KOPT-K1 (cell line): ENCODE data around the gene HAL.

Source experiments
- H3K27ac ChIP-seq: fragments of 200-600 bp; sonication (generic); 2 replicates; pipeline ENCODE4 v1.5.1; 2016; ENCODE audit warnings: antibody characterized with exemption, mild to moderate bottlenecking, low read depth, low read length; ENCODE audit not compliant: poor library complexity, severe bottlenecking
- H3K36me3 ChIP-seq: fragments of 200-600 bp; sonication (generic); 2 replicates; pipeline ENCODE4 v1.5.1; 2017; ENCODE audit warnings: antibody characterized with exemption, mild to moderate bottlenecking, low read length, moderate library complexity; ENCODE audit not compliant: insufficient read depth
- H3K9me3 ChIP-seq: fragments of 200-600 bp; sonication (generic); 2 replicates; pipeline ENCODE4 v1.5.1; 2017; ENCODE audit warnings: antibody characterized with exemption, low read length, mild to moderate bottlenecking; ENCODE audit not compliant: insufficient read depth, poor library complexity, severe bottlenecking

Gene HAL

DNA sequence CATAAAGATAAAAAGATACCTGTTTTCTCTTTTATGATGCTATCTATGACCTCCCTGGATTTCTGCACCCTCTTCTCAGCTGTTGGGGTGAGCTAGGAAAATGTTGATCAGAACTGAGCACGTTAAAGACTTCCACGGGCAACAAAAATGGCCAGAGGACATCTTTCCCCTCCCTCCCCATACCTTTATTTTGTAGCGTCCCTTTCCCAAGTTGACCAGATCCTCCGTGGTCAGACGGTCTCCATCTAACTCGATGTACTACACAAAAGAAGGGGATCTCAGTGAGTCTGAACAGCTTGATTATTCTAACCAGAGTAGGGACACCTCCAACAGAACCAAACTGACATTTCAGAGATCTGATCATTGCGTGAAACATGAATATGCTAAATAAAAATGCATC, 2.2 kb downstream of the HAL start:
- Histone ChIP-seq H3K27ac (no peak overlapping the region), H3K9me3 (no peaks in the 10 kb centered on the region), H3K36me3 (no peaks in the 10 kb centered on the region)

DNA sequence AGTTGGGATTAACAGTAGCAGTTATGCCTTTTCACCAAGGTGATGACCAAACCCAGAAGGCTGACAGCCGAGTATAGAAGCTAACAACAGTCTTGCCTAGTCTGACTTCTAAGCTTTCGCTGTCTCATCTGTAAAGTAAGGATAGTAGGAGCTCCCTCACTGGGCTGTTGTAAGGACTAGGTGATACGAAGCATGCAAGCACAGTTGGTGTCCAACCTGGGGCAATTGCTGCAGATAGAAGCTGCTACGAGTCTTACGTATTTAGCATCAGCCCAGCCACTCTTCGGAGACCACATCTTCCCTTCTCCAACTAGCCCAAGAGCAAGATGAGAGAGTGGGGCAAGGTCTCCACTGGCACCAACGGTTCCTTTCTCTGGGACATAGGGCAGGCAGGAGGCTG, 6.0 kb downstream of the HAL start:
- Histone ChIP-seq H3K27ac (no peak overlapping the region), H3K9me3 (no peaks in the 10 kb centered on the region), H3K36me3 (no peaks in the 10 kb centered on the region)

DNA sequence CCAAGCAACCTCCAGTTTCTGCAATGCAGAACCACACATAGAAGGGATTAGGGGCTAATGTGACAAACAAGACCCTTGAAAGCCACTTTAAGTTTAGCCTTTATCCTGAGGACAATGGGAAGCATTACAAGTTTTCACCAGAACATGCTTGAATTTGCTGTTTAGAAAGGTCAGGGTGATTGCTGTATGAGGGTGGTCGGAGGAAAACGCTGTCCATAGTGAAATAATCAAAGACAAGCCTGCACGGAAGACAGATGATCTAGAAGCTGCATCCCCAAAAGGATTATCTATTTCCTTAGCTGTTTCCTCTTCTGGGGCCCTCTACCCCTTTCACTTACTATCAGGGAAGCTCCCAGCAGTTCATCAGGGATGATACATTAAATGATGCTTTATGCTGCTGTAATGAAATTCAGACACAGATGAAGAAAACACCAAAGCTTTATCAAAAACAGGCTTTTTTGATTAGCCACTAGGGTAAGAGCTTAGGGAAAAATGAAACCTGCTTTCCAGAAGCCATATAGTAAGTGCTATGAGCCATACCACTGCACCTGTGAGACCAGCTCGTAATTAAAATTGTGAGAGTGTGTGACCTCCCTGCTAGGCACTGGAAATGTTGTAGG, 6.5 kb downstream of the HAL start:
- H3K36me3 ChIP-seq = no peaks in the 10 kb centered on the region
- H3K27ac ChIP-seq = no peak overlapping the region
- no peaks in the 10 kb centered on the region for H3K9me3 ChIP-seq

DNA sequence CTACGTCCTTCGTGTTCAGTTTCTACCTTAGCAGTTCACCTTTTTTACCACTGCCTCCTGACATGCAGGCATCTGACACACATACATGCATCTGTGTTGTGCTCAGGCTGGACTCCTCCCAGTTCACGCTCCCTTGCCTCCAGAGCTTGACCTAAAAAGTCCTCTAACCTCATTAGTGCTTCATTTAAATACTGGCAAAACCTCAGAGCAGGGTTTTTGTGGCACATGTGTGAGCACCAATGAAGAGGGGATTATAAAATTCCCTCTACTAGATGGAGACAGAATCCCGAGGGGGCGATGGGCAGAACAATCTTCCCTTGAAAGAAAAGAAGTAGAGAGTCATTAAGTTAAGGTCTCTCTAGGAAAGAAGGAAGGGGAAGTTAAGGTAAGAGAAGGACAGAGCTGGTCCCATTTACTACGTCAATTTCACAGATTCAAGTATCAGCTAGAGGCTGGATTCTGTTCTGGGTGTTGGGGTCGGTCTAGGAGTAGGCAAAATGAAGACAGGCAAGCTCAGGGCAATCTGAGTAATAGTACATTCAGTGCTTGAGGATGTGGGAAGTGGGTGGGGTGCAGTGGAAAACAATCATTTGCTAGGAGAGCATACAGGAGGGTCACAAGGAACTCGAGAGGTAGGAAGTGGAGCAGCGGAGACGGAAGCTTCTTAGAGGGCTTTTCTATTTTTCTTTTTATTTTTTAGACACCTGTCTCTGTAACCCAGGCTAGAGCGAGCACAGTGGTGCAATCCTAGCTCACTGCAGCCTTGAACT, 7.5 kb downstream of the HAL start:
- Histone ChIP-seq H3K9me3 (no peaks in the 10 kb centered on the region), H3K36me3 (no peaks in the 10 kb centered on the region), H3K27ac (no peak overlapping the region)

DNA sequence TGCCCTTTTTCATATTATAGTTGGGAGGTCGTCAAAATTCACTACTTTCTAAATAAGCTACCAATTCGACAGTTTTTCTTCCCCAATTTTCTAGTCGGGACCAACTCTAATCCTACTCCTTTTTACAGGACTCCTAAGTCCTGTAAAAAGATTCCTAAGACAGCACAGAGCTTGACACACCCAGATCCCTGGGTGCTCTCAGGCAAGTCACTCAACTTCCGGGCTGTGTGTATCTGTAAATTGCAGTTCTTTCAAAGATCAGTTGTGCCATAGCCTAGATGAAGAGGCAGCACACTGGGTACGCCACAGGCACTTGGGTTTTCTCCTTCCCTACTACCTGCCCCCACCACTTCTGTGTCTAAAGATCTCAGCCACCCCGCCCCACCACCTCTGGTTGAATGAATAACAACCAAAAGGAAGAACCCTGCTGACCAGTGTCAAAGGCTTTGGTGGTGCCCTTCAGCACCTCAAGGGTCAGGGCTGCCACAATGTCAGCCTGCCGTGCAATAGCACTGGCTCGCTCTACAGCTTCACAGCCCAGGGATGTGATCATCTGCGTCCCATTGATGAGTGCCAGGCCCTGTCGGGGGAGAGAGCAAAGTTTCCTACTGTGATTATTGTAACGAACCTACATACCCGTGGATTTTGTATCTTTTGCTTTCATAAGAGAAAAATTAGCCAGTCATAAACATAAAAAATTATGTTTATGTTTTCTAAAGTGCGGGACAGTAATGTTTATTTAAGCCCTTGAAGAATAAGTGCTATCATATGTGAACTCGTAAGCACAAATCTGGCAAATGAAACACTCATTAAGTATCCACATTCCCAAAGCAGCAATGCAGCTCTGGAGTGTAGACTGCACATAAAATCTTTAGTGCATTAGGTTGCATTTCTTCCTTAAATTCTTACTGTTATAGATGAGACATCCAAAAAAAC, 9.2 kb downstream of the HAL start:
- H3K9me3 ChIP-seq = no peaks in the 10 kb centered on the region
- no peak overlapping the region for H3K27ac ChIP-seq

DNA sequence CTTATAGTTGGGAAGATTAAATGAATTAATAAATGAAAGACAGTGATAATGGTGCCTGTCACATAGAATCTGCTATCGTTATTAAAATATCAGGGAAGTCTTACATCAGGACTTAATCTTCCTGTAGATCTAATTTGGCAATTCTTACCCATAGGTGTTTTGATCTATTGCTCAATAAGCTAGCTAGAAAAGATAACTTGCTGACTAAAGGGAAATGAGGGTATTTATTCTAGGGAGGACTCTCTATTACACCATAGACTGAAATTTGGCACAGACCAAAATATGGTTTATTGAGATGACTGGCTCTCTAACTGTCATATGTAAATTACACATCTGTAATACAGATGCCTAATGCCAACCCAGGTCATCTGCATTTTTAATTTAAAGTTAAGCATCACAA, 11.5 kb downstream of the HAL start:
- H3K36me3 ChIP-seq = no peaks in the 10 kb centered on the region
- H3K9me3 ChIP-seq = no peaks in the 10 kb centered on the region
- H3K27ac ChIP-seq = no peak overlapping the region

More for the DNA sequence above, 9.2 kb downstream of the HAL start:
- H3K36me3 ChIP-seq = no peaks in the 10 kb centered on the region

DNA sequence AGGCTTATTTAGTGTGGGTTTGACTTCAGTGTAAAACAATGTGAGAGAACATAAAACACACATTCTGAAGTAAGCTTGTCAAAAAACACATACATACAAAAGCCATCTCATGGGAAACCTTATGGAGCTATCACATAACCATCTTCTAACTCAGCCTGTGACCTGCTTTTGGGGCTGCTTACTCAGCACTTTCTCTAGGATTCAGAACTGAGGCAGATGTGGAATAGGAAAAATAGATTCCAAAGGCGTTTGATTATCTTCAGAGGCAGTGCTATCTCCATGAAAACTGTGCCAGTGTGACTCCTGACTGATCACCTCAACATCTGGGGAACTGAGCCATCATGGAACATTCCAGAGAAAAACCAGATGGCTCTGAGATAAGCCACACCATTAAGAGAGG, 13.5 kb downstream of the HAL start:
- H3K9me3 ChIP-seq = no peaks in the 10 kb centered on the region
- H3K27ac ChIP-seq = no peak overlapping the region
- no peaks in the 10 kb centered on the region for H3K36me3 ChIP-seq

DNA sequence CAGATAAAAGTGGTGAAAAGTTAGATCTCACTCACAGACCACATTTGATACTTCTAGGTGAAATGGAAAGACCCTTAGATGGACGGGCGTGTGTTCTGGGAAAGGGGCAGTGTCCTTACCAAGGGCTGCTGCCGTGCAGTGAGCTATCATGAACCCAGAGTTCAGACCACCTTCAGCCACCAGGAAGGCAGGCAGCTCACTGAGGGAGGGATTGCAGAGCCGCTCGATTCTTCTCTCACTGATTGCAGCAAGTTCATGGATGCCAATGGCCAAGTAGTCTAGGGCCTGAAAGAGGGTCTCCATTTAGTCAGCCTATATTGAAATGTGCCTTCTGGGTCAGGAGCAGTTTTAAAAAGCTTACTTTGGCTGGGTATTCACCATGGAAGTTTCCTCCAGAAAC, 15.7 kb downstream of the HAL start:
- Histone ChIP-seq H3K36me3 (no peaks in the 10 kb centered on the region), H3K9me3 (no peaks in the 10 kb centered on the region)

DNA sequence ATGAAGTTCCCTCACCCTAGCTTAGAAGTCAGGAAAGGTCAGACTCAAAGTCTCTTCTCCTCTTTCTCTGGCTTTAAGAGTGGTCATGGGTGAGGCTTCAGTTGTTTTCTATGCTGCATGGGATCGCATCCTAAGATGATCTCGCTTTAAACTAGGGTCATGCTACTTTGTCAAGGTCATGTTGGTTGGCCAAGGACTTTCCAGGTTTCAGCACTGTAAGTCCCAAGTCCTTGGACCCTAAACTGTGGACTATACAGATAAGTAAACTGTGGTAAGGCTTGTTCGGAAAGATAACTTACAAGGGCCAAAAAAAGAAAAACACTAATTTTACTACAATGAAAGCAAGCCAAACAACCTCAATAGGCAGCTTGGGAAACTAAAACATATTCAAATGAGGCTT, 17.4 kb downstream of the HAL start:
- Histone ChIP-seq H3K36me3 (no peaks in the 10 kb centered on the region), H3K9me3 (no peaks in the 10 kb centered on the region), H3K27ac (no peak overlapping the region)

More for the DNA sequence above, 15.7 kb downstream of the HAL start:
- H3K27ac ChIP-seq = no peak overlapping the region

DNA sequence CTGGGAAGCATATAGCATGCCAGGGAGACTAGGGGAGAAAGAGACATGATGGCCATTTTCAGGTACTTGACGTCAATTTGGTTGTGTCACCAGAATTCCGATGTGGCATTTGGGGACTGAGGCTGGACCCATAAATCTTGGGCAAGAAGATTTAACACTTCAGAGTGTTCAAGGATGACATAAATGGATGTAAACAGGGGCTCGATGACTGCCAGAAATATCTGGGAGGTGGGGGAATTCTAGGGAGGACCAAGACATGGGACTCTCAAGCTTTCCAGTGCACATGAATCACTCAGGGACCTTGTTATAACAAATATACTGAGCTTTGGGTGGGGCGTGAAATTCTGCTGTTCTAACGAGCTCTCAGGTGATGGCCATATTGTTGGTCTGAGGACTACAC, 17.8 kb downstream of the HAL start:
- Histone ChIP-seq H3K27ac (no peak overlapping the region), H3K9me3 (no peaks in the 10 kb centered on the region), H3K36me3 (no peaks in the 10 kb centered on the region)

DNA sequence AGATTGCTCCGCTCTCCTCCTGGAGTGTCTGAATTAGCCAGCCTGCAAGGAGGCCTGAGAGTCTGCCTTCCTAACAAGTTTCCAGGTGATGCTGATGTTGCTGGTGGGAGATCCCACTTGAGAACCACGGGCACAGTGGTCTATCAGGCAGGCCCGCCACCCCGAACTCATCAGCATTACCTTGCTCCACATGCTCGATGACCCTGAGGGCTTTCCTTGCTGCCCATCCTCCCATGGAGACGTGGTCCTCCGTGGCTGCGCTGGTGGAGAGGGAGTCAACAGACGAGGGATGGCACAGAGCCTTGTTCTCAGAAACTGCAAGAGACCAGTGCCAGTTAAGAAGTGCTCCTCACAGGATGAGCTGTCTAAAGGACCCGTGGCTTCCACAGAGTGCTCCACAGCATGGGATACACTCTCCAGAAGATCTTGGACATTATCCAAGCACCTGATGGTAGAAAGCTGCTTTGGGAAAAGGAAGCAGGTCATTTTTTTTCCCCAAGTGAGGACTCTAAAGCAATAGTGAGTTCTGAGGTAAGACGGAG, 18.3 kb downstream of the HAL start:
- no peaks in the 10 kb centered on the region for H3K9me3 ChIP-seq
- H3K27ac ChIP-seq = no peak overlapping the region
- H3K36me3 ChIP-seq = no peaks in the 10 kb centered on the region

DNA sequence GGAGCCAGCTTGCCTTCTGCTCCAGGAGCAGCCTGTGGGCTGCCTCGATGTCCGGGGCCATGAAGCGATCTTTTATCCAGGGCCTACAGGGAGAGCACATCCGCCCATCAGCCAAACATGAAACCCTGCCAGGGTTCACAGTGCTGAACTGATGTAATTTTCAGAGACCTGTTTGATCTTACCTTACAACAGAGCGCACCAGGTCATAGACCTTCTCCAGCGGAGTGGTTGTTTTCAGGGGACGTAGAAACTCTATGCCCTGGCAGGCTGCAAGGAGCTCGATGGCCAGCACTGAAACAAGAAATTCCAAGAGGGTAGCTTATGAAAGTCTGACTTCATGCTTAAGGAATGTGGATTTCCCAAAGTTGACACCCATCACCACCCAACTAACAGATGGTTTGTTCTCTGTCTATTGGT, 19.7 kb downstream of the HAL start:
- Histone ChIP-seq H3K9me3 (no peaks in the 10 kb centered on the region), H3K27ac (no peak overlapping the region), H3K36me3 (no peaks in the 10 kb centered on the region)

DNA sequence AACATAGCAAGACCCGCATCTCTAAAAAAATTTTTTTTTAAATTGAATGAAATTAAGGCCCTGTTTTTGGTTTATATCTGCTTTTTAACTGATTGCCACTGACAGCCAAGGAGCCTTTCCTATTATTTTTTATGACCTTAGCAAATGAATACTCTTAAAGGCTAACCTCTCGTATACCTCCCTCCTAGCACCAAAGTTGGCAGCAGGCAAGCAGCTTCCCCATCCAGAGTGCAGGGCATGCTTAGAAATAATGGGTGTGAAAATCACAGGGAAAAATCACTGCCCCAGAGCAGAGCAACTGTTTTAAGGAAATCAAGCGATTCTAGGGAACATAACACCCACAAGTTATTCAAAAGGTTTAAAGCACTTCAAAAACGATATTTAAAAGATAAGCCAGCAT, 20.7 kb downstream of the HAL start:
- H3K27ac ChIP-seq = no peak overlapping the region
- no peaks in the 10 kb centered on the region for H3K9me3 ChIP-seq
- H3K36me3 ChIP-seq = no peaks in the 10 kb centered on the region

DNA sequence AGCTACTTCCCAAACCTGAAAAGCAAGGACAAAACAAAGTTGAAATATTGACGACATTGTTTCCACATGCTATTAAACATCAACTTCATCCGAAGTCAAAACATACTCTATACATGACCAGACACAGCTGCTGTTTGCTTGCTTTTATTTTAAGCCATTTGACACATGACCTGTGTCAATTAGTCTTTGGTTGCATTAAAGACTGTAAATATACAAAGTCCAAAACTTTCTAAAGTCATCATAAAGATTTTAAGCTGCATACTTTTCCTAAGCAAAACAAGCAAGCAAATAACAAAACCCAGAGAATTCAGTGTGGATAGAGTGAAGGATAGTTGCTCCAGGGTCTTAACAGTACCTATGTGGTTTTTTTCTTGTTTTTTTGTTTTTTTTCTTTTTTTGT, 21.8 kb downstream of the HAL start:
- Histone ChIP-seq H3K9me3 (no peaks in the 10 kb centered on the region), H3K27ac (no peak overlapping the region), H3K36me3 (no peaks in the 10 kb centered on the region)

DNA sequence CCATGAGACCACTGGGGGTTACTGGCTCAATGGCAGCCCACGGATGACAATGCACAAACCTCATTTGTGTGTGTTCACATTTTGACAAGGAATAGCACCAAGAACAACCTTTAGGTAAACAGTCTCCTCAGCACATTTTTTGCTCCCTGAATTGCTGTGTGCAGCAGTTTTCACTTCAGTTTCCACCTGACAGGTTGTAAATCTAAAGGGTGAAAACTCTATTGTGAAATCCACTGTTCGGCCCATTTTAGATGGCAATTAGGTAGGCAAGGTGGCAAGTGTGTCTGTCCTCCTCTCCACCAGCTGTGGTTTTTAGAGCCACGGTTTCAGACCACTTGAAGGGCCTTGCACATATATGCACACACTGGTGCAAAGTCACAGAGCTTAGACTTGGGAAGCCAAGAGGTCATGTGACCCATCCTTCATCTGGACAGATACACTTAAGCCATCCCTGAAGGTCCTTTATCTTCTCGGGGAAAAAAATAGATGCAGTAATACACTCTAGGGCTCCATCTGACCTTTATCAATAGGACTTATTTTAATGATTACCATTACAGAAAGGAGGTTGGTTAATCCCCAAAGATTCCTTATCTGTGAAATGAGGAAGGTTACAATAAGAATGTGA, 23.2 kb downstream of the HAL start:
- no peak overlapping the region for H3K27ac ChIP-seq
- no peaks in the 10 kb centered on the region for H3K9me3 ChIP-seq
- H3K36me3 ChIP-seq = no peaks in the 10 kb centered on the region
